GM12891 (cell line): ENCODE data around the gene KCNAB1.

Source experiments
- DNase-seq: peaks from one replicate; pipeline ENCODE4 v3.0.0; 2011; ENCODE audit warnings: low spot score; ENCODE audit not compliant: insufficient read length
- FAIRE-seq: peaks from 2 replicates; lab custom pipeline; 2011; peaks lifted over from hg19 to GRCh38; lab: Jason Lieb, UNC
- PAX5 ChIP-seq: IDR thresholded peaks from 2 replicates; pipeline ENCODE4 v1.6.1; 2011; ENCODE audit warnings: low read length, moderate library complexity, mild to moderate bottlenecking; ENCODE audit not compliant: insufficient read depth, severe bottlenecking
- POLR2A ChIP-seq: IDR thresholded peaks from 2 replicates; pipeline ENCODE4 v1.6.1; 2011; ENCODE audit warnings: low read depth, low read length, control low read depth
- POLR2AphosphoS5 ChIP-seq: IDR thresholded peaks from 2 replicates; pipeline ENCODE4 v1.6.1; 2011; ENCODE audit warnings: low read depth, low read length, control low read depth
- POU2F2 ChIP-seq: IDR thresholded peaks from 2 replicates; pipeline ENCODE4 v1.6.1; 2011; ENCODE audit warnings: low read depth, mild to moderate bottlenecking, control low read depth, low read length, moderate library complexity
- SPI1 ChIP-seq: IDR thresholded peaks from 2 replicates; pipeline ENCODE4 v1.6.1; 2011; ENCODE audit warnings: low read depth, low read length, control low read depth
- TAF1 ChIP-seq: IDR thresholded peaks from 2 replicates; pipeline ENCODE4 v1.6.1; 2011; ENCODE audit warnings: low read depth, low read length, control low read depth

Gene KCNAB1

DNA sequence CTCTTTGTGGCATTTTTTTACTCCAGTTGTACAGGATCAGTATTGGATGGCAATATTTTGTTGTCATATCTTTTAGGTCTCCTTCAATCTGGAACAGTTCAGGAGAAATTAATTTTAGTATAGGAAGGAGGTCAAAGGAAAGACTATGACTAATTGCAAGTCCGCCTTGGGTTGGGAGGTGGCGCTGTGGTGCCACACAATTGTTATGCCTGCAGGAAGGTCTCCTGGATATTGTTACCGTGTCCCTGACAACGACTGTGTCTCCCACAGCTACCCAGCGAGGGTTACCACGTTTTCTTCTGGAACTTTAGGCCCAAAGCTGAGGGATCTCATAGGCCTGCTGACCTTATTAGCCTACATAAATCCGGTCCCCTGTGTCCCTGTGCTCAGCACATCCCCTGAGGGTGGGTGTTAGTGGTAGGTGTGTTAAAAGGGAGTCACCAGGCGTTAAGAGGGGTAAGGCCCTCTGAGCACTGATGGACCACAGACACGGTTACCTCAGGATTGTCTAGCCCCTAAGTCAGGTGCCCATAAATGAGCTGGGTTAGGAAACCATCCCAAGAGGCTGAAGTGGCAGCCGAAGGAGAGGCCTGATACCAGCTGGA, 31.5 kb downstream of the KCNAB1 start:
- DNase-seq (no peak), FAIRE-seq (peak; percentile 88)
- TF ChIP-seq POLR2AphosphoS5, result no peak
- no peak for TF ChIP-seq POU2F2
- no peak for TF ChIP-seq TAF1
- no peak for TF ChIP-seq SPI1
- no peak for TF ChIP-seq PAX5
- no peak for TF ChIP-seq POLR2A

DNA sequence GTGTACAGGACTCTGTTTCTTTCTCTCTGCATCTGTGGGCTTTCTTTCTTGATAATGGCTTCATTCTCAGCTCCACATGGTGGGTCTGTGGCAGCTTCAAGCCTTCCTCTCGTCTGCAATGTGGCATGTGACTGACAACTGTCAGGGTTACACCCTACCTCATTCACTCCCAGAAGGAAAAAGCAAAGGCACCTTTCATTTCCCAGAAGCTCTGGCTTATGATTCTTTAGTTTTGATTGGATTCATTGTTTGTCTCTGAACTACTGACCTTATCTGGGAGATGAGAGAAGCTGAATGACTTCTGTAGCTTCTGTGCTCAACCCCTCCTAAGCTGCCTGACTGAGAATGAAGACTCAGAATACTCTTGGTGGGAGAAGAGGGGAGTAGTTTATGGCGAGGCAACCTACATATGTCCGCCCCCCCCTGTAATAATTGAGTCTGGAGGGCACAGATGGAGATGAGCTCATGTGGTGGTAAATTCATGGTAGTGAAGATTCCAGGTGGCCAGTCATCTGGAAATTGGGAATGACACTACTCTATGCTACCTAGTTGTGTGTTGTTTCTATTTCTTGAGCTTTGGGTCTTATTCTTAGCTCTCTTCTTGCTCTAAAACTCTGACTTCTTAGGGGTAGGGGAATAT, 38.4 kb downstream of the KCNAB1 start:
- FAIRE-seq (no peak), DNase-seq (no peak)
- TF ChIP-seq POLR2A (no peak), SPI1 (no peak), POU2F2 (no peak), PAX5 (no peak), TAF1 (no peak), POLR2AphosphoS5 (no peak)

DNA sequence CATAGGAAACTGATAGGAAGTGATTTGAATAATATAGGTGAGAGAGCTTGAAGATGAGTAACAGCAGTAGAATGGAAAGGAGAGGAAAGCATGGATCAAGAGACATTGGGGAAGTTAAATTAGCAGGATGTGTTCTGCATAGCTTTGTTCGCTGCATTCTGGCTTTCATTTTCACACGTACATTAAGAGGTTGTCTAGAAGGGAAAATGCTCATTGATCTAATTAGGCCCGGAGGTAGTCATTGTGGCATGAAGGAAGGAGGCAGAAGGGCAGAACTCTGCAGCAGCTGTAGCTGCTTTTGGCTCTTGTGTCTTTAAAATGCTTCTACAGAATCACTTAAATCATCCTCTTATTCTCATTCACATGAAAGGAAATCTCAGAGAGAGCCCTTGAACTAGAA, 40.3 kb downstream of the KCNAB1 start:
- DNase-seq, result no peak
- TF ChIP-seq POLR2A (no peak), POLR2AphosphoS5 (no peak), TAF1 (no peak), PAX5 (no peak), POU2F2 (no peak)
- FAIRE-seq, result peak; percentile 70

DNA sequence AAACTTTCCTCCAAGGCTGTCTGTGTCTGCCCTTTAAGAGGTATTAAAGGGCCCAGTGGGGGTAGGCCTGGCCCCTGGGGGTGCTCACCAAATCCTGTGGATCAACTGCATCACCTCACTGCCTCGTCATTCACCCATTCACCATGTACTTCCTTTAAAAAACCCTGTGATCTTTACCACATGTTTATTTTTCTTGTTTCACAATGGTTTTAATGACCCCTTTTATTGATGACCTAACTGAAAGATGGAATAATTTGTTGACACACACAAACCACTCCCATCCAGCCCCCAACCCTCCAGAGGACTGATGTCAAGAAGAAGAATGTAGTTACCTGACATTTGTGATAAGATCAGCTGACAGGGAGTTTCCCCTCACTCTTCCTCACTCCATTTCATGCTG, 40.8 kb downstream of the KCNAB1 start:
- no peak for TF ChIP-seq POLR2A
- TF ChIP-seq TAF1, result no peak
- no peak for TF ChIP-seq PAX5
- no peak for TF ChIP-seq POU2F2
- TF ChIP-seq POLR2AphosphoS5, result no peak
- TF ChIP-seq SPI1, result no peak
- no peak for FAIRE-seq
- no peak for DNase-seq

DNA sequence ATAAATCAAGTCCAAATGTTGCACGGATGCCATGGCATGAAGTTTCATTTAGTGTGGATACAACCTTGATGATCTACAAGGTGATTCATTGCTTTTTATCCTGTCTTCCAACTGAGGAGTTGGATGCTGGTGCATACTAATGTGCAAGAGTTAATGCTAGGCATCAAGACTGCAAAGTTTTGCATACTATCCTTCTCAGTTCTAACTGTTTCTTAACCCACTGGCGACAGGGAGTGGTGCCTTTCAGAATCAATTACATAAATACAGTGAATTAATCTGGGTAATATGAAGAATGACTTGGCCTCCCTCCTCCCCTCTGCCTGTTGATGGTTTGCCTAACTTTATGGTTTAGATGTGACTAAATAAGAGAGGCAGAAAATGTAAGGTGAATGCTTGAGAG, 43.5 kb downstream of the KCNAB1 start:
- TF ChIP-seq TAF1, result no peak
- no peak for TF ChIP-seq POU2F2
- DNase-seq (no peak), FAIRE-seq (no peak)

DNA sequence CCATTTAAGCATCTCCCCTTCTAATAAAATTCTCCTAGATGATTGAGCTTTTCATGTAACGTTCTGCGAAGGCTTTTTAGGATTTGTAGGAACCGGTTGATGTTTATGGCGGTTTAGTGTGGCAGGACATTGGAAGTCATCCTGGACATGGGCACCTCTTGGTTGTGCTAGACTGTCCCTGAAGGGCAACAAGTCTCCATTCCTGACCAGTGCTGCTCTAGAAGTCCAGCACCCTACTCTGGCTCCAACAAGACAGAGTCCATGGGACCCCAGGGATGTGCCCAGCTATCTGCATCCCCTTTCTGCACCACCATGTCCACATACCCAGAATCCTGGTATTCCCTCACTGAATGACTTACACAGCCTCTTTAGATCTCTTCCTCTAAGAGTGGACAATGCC, 46.4 kb downstream of the KCNAB1 start:
- TF ChIP-seq POU2F2 (no peak), SPI1 (no peak), POLR2A (no peak), PAX5 (no peak), TAF1 (no peak), POLR2AphosphoS5 (no peak)
- DNase-seq, result no peak
- no peak for FAIRE-seq

DNA sequence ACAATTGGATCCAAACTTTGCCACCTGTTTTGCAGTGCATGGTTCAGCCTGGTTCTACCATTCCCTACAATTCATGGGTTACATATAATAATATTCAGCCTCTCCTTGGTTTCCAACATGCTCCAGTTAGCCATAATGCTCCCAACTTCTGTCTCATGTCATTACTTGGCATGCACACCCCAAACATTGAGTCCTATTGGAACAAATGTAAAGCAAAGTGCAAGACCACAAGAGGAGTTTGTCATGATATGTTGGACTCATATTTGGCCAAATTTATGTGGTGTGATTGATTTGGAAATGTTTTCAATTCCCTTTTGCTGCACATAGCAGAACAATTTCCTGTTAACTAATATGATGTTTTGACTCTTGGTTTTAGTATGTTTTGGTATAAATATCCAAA, 50.2 kb downstream of the KCNAB1 start:
- no peak for DNase-seq
- no peak for FAIRE-seq
- TF ChIP-seq POLR2A (no peak), POLR2AphosphoS5 (no peak), TAF1 (no peak), POU2F2 (no peak), SPI1 (no peak), PAX5 (no peak)

DNA sequence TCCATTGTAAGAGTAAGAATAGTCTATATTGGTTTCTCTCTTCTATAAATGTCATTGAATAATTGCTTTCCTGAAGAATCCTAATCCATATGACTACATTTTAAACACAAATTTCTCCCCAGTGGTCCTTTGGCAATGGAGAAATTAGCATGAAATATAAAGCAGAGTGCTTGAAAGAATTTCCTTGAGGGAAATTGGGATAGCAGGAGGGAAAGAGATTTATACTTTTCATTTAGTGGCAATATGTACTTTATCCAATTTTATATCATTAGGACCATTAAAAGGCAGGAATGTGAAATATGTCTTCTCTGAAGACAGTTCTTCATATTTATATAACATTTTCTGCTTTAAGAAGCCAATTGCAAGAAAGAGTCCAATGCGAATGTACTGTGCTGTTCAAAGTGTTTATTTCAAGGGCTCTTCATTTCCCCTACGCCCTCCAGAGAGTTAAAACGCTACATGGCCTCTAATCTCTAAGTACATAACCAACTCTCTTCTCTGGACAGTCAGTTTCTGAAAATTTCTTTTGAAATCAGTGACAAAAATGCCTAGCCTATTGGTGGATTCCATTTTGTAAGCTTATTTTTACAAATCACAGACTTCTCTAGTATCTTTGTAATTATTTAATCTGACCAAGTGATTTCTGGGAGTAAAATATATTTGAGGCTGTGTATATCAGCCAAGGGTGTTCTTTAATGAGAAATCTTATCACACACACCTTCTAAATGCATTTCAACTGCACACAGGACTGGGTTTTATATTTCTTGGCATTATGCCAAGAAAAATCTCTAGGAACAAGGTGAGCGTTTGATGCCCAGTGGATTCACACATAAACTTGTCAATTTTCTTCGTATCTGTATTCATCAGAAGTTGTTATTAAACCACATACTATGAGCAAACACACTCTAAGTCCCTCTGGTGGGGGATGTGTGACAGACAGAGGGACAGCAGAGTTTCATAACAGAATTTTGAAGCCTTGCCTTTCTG, 51.2 kb downstream of the KCNAB1 start:
- DNase-seq (no peak), FAIRE-seq (no peak)
- TF ChIP-seq PAX5, result no peak
- TF ChIP-seq POU2F2, result no peak
- TF ChIP-seq POLR2AphosphoS5, result no peak
- TF ChIP-seq TAF1, result no peak
- no peak for TF ChIP-seq SPI1
- TF ChIP-seq POLR2A, result no peak

DNA sequence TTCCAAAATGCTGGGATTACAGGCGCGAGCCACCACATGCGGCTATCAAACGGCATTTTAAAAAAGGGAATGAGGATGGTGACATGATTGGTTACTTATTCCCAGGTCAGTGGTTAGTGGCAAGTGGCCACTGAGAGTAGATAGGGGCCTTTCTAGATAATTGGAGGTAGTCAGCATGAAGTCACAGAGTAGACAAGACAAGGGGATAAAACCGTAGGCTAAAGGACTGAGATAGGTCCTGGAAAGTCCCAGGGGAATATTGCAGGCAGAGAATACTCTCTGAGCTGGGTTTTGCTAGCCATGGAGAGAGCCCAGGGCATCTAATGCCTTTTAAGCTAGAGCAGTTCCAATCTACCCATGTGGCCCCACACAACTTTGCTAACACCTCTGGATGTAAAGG, 52.2 kb downstream of the KCNAB1 start:
- DNase-seq (no peak), FAIRE-seq (no peak)
- no peak for TF ChIP-seq POU2F2
- TF ChIP-seq TAF1, result no peak
- no peak for TF ChIP-seq POLR2A
- TF ChIP-seq PAX5, result no peak
